IMR-90 (cell line): ENCODE measurements around the gene KRT6B. TPM values are rescaled to one million over a fixed set of nuclear protein-coding genes. Genes with fewer than 3 reads are reported as not detected.

ENCODE experiments used
- ATAC-seq: fragments of 200-7000 bp; cut with Tn5 transposase; 2 replicates; pipeline ENCODE4 v1.9.1; 2020; ENCODE audit warnings: low read depth, mild to moderate bottlenecking, moderate library complexity
- BruUV-seq: library from RNA; stranded (reverse); fragments of 400-500 nt; replicated peaks from 2 replicates; lab custom pipeline; 2021; lab: Mats Ljungman, UMichigan
- CTCF ChIA-PET: fragments of 300-600 bp; formaldehyde crosslinking; extraction: SDS; loops from one replicate; lab custom pipeline; 2021; ENCODE audit warnings: antibody characterized with exemption; lab: Yijun Ruan, JAX
- POLR2A ChIA-PET: fragments of 300-600 bp; sonication (Branson Sonifier 250); formaldehyde crosslinking; loops from one replicate; lab custom pipeline; 2022; ENCODE audit warnings: antibody characterized with exemption; ENCODE audit not compliant: unreplicated experiment; lab: Charles Lee
- DNase-seq: peaks from one replicate; pipeline ENCODE4 v3.0.0; 2013
- H2AFZ ChIP-seq: replicated peaks from 2 replicates; pipeline ENCODE3; 2013; ENCODE audit warnings: low read length, mild to moderate bottlenecking; ENCODE audit not compliant: poor library complexity
- H2AK5ac ChIP-seq: 2 replicates; pipeline ENCODE4 v1.6.1; 2013; ENCODE audit warnings: low read depth, low read length, inconsistent platforms
- H2AK9ac ChIP-seq: replicated peaks from 2 replicates; pipeline ENCODE3; 2013; ENCODE audit warnings: mild to moderate bottlenecking, low read depth, low read length, moderate library complexity; ENCODE audit not compliant: poor library complexity
- H2BK120ac ChIP-seq: 2 replicates; pipeline ENCODE4 v1.6.1; 2013; ENCODE audit warnings: low read depth, low read length, inconsistent platforms
- H2BK15ac ChIP-seq: 3 replicates; pipeline ENCODE4 v1.6.1; 2013; ENCODE audit warnings: low read depth, low read length, inconsistent platforms
- H2BK20ac ChIP-seq: 2 replicates; pipeline ENCODE4 v1.6.1; 2013; ENCODE audit warnings: low read depth, mild to moderate bottlenecking, inconsistent platforms, low read length, moderate library complexity
- H2BK5ac ChIP-seq: 2 replicates; pipeline ENCODE4 v1.6.1; 2013; ENCODE audit warnings: mild to moderate bottlenecking, low read depth, low read length, inconsistent platforms; ENCODE audit not compliant: poor library complexity, severe bottlenecking
- H3K14ac ChIP-seq: replicated peaks from 2 replicates; pipeline ENCODE4 v1.6.1; 2013; ENCODE audit warnings: low read depth, low read length, inconsistent platforms
- H3K18ac ChIP-seq: 2 replicates; pipeline ENCODE4 v1.6.1; 2013; ENCODE audit warnings: low read depth, low read length, control low read depth
- H3K23ac ChIP-seq: 2 replicates; pipeline ENCODE4 v1.6.1; 2013; ENCODE audit warnings: low read depth, low read length, inconsistent platforms
- H3K27ac ChIP-seq: 2 replicates; pipeline ENCODE4 v1.5.1; 2013; ENCODE audit warnings: mild to moderate bottlenecking, control low read depth, low read length; ENCODE audit not compliant: insufficient read depth
- H3K27me3 ChIP-seq: 2 replicates; pipeline ENCODE4 v1.6.1; 2013; ENCODE audit warnings: low read length; ENCODE audit not compliant: control insufficient read depth, insufficient read depth
- H3K36me3 ChIP-seq: 2 replicates; pipeline ENCODE4 v1.6.1; 2013; ENCODE audit warnings: low read length, mixed read lengths; ENCODE audit not compliant: control insufficient read depth, insufficient read depth
- H3K4ac ChIP-seq: 2 replicates; pipeline ENCODE4 v1.6.1; 2013; ENCODE audit warnings: low read depth, low read length, inconsistent platforms
- H3K4me1 ChIP-seq: 2 replicates; pipeline ENCODE4 v1.6.1; 2013; ENCODE audit warnings: low read length, mixed read lengths; ENCODE audit not compliant: control insufficient read depth, insufficient read depth
- H3K4me2 ChIP-seq: 2 replicates; pipeline ENCODE4 v1.6.1; 2013; ENCODE audit warnings: low read depth, mild to moderate bottlenecking, control low read depth, low read length, moderate library complexity
- H3K4me3 ChIP-seq: 2 replicates; pipeline ENCODE4 v1.5.1; 2013; ENCODE audit warnings: low read depth, mild to moderate bottlenecking, control low read depth, low read length, moderate library complexity; ENCODE audit not compliant: insufficient read depth
- H3K56ac ChIP-seq: 2 replicates; pipeline ENCODE4 v1.6.1; 2013; ENCODE audit warnings: low read length, inconsistent platforms; ENCODE audit not compliant: insufficient read depth; ENCODE audit errors: extremely low read depth
- H3K79me1 ChIP-seq, 2 experiments: 2 replicates each; pipeline ENCODE4 v1.6.1; 2013; ENCODE audit warnings: low read length in 2 of 2, inconsistent platforms in 1 of 2, low read depth in 1 of 2
- H3K9ac ChIP-seq: 2 replicates; pipeline ENCODE4 v1.6.1; 2013; ENCODE audit warnings: low read depth, low read length, control low read depth
- H3K9me1 ChIP-seq: 2 replicates; pipeline ENCODE4 v1.6.1; 2013; ENCODE audit warnings: low read length, inconsistent platforms; ENCODE audit not compliant: insufficient read depth
- H3K9me3 ChIP-seq: 2 replicates; pipeline ENCODE4 v1.6.1; 2013; ENCODE audit warnings: low read length; ENCODE audit not compliant: control insufficient read depth, insufficient read depth
- H4K20me1 ChIP-seq: 2 replicates; pipeline ENCODE4 v1.6.1; 2013; ENCODE audit warnings: low read length, inconsistent platforms; ENCODE audit not compliant: insufficient read depth
- H4K5ac ChIP-seq: 2 replicates; pipeline ENCODE4 v1.6.1; 2013; ENCODE audit warnings: mild to moderate bottlenecking, low read depth, low read length, control low read depth
- H4K8ac ChIP-seq, 2 experiments: 2 replicates each; pipeline ENCODE4 v1.6.1; 2013; ENCODE audit warnings: low read depth in 2 of 2, low read length in 2 of 2, control low read depth in 1 of 2, inconsistent platforms in 1 of 2
- H4K91ac ChIP-seq: 2 replicates; pipeline ENCODE4 v1.6.1; 2013; ENCODE audit warnings: low read depth, low read length, inconsistent platforms; ENCODE audit not compliant: insufficient read depth
- CEBPB ChIP-seq: IDR thresholded peaks from 2 replicates; pipeline ENCODE4 v1.6.1; 2012; ENCODE audit warnings: low read depth, low read length, improper control_type of control experiment
- ELK1 ChIP-seq: fragments of 150-350 bp; IDR thresholded peaks from 2 replicates; pipeline ENCODE4 v1.6.1; 2016; ENCODE audit warnings: low read depth, mild to moderate bottlenecking, low read length, moderate library complexity, borderline replicate concordance
- MAFK ChIP-seq: IDR thresholded peaks from 2 replicates; pipeline ENCODE4 v1.6.1; 2012; ENCODE audit warnings: low read depth, low read length, improper control_type of control experiment
- POLR2A ChIP-seq: IDR thresholded peaks from 2 replicates; pipeline ENCODE4 v1.6.1; 2012; ENCODE audit warnings: mild to moderate bottlenecking, low read depth, low read length
- RCOR1 ChIP-seq: IDR thresholded peaks from 2 replicates; pipeline ENCODE4 v1.6.1; 2012; ENCODE audit warnings: mild to moderate bottlenecking, low read length, improper control_type of control experiment; ENCODE audit not compliant: insufficient replicate concordance
- SMC3 ChIP-seq: fragments of 150-350 bp; IDR thresholded peaks from 2 replicates; pipeline ENCODE4 v1.6.1; 2016; ENCODE audit warnings: low read depth, mild to moderate bottlenecking, antibody characterized with exemption, low read length, moderate library complexity
- WGBS, 2 experiments: methylation state at CpG; one replicate each; pipeline versions ENCODE4 v1.1.5 to v1.1.7; 2013; ENCODE audit warnings: missing lambda C conversion rate in 2 of 2; ENCODE audit not compliant: insufficient read length in 1 of 2; ENCODE audit errors: extremely low coverage in 2 of 2; 5-methylcytosine and 5-hydroxymethylcytosine counted together
- dilution Hi-C: fragments of 300-500 bp; cut with HindIII; formaldehyde crosslinking; loops from one replicate; pipeline ENCODE4 v1.14.3; 2018; ENCODE audit warnings: low sequenced_read_pairs; ENCODE audit not compliant: unreplicated experiment
- in situ Hi-C: fragments of 300-500 bp; cut with MboI; formaldehyde crosslinking; loops from 3 replicates; pipeline ENCODE4 v1.14.3; 2019; ENCODE audit warnings: low sequenced_read_pairs, inconsistent platforms, mixed read lengths
- intact Hi-C: fragments of 100-400 bp; cut with micrococcal nuclease; formaldehyde crosslinking; loops from 2 replicates; pipeline ENCODE4 v1.10.0; 2022
- polyA plus RNA-seq, 3 experiments: library from polyadenylated mRNA; depleted of rRNA; stranded (reverse); fragments of >200 nt; gene quantifications; 2 replicates each; pipeline ENCODE4 v1.2.3, GENCODE V29; 2012; ENCODE audit warnings: low replicate concordance in 1 of 3
- total RNA-seq: library from RNA; depleted of rRNA; stranded (reverse); fragments of >200 nt; gene quantifications from 2 replicates; pipeline ENCODE4 v1.2.3, GENCODE V29; 2012; rRNA removed
- TF ChIP-seq, protein P1 (sequence below): conservative IDR thresholded peaks from 2 replicates; pipeline ENCODE4 v1.5.1; 2012; ENCODE audit warnings: mild to moderate bottlenecking, low read depth, low read length, improper control_type of control experiment

KRT6B gene
- total and polyA plus RNA-seq, 2 of the 4 experiments (the other 2 are of a cell fraction) = not detected

DNA sequence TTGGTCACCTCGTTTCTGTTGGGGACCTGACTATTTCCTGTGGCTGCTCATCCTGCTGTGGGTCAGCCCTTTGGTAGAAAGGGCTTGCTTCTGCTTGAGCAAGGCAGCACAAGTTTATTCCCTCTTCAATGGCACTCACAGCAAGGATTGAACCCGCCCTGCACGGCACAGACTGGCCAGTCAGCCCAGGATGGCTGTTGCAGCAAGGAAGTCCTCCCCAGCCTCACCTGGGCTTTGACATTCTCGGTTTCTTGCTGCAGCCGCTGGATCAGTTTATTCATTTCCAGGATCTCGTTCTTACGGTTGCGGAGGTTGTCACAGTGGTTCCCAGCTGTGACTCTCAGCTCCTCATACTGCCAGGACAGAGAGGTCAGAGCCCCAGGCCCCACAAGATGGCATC lies 55.3 kb downstream of the KRT6B start:
- intact Hi-C loops (no loop called here), dilution Hi-C loops (no loop called here), in situ Hi-C loops (no loop called here)
- Histone ChIP-seq H3K56ac (no peak overlapping the region), H3K27ac (no peak overlapping the region), H3K18ac (no peak overlapping the region), H2AK9ac (no peak overlapping the region), H3K4me1 (no peaks in the 10 kb centered on the region), H3K9me1 (no peaks in the 10 kb centered on the region), H2BK20ac (no peak overlapping the region), H3K4ac (no peak overlapping the region), H3K9ac (no peak overlapping the region), H3K4me2 (no peak overlapping the region), H2BK120ac (no peak overlapping the region), H2AK5ac (no peak overlapping the region), H3K9me3 (no peaks in the 10 kb centered on the region), H3K23ac (no peak overlapping the region), H4K5ac (no peak overlapping the region), H2BK15ac (no peak overlapping the region), H4K91ac (no peak overlapping the region), H4K8ac (no peak overlapping the region), H2BK5ac (no peak overlapping the region), H2AFZ (no peak overlapping the region), H3K36me3 (no peaks in the 10 kb centered on the region), H3K79me1 (no peaks in the 10 kb centered on the region), H3K14ac (no peak overlapping the region), H4K20me1 (no peaks in the 10 kb centered on the region), H3K4me3 (no peak overlapping the region), H3K27me3 (peaks cover 43% of the 10 kb centered on the region)
- WGBS, 2 experiments = 0% methylated on average over 1 of the region's 8 CpGs; no CpG with 5 or more reads in 1 of the 2 experiments
- BruUV-seq = no TSS peak
- ChIA-PET CTCF (no interaction called here), POLR2A (no interaction called here)
- ATAC-seq = no peak
- DNase-seq = no peak
- TF ChIP-seq, protein P1, sequence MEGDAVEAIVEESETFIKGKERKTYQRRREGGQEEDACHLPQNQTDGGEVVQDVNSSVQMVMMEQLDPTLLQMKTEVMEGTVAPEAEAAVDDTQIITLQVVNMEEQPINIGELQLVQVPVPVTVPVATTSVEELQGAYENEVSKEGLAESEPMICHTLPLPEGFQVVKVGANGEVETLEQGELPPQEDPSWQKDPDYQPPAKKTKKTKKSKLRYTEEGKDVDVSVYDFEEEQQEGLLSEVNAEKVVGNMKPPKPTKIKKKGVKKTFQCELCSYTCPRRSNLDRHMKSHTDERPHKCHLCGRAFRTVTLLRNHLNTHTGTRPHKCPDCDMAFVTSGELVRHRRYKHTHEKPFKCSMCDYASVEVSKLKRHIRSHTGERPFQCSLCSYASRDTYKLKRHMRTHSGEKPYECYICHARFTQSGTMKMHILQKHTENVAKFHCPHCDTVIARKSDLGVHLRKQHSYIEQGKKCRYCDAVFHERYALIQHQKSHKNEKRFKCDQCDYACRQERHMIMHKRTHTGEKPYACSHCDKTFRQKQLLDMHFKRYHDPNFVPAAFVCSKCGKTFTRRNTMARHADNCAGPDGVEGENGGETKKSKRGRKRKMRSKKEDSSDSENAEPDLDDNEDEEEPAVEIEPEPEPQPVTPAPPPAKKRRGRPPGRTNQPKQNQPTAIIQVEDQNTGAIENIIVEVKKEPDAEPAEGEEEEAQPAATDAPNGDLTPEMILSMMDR = no peak
- TF ChIP-seq RCOR1 = no peak
- no peak for TF ChIP-seq MAFK
- TF ChIP-seq CEBPB = no peak
- no peak for TF ChIP-seq SMC3
- no peak for TF ChIP-seq POLR2A
- TF ChIP-seq ELK1 = no peak

Other genes starting within 250 kb of the KRT6B start
- 0.54 and 1.4 TPM in 2 replicates for gene KRT7, start 218.9 kb downstream of the KRT6B start, total RNA-seq
- 1.4 and 1.7 TPM in 2 replicates for gene KRT7, start 218.9 kb downstream of the KRT6B start, polyA plus RNA-seq (2012; rRNA removed)
- gene KRT86, start 177.5 kb downstream of the KRT6B start, total RNA-seq = not detected in 2 replicates
- gene KRT86, start 177.5 kb downstream of the KRT6B start, polyA plus RNA-seq (2012; rRNA removed) = 0.06 TPM in 1 of 2 replicates, not detected in the other
- under 0.01 TPM in 2 replicates for gene KRT81, start 160.6 kb downstream of the KRT6B start, total RNA-seq
- 0.05 and 0.29 TPM in 2 replicates for gene KRT81, start 160.6 kb downstream of the KRT6B start, polyA plus RNA-seq (2012; rRNA removed)
- not detected in 2 replicates for gene KRT83, start 130.7 kb downstream of the KRT6B start, total RNA-seq
- gene KRT83, start 130.7 kb downstream of the KRT6B start, polyA plus RNA-seq (2012; rRNA removed) = not detected in 2 replicates
- gene KRT85, start 84.7 kb downstream of the KRT6B start, total RNA-seq = not detected in 2 replicates
- not detected in 2 replicates for gene KRT85, start 84.7 kb downstream of the KRT6B start, polyA plus RNA-seq (2012; rRNA removed)
- gene KRT84, start 66.5 kb downstream of the KRT6B start, total RNA-seq = not detected in 2 replicates
- not detected in 2 replicates for gene KRT84, start 66.5 kb downstream of the KRT6B start, polyA plus RNA-seq (2012; rRNA removed)
- gene KRT82, start 45.8 kb downstream of the KRT6B start, total RNA-seq = not detected in 2 replicates
- not detected in 2 replicates for gene KRT82, start 45.8 kb downstream of the KRT6B start, polyA plus RNA-seq (2012; rRNA removed)
- not detected in 2 replicates for gene KRT75, start 17.8 kb downstream of the KRT6B start, total RNA-seq
- not detected in 2 replicates for gene KRT75, start 17.8 kb downstream of the KRT6B start, polyA plus RNA-seq (2012; rRNA removed)
- not detected in 2 replicates for gene KRT6C, start 21.7 kb upstream of the KRT6B start, total RNA-seq
- gene KRT6C, start 21.7 kb upstream of the KRT6B start, polyA plus RNA-seq (2012; rRNA removed) = not detected in 2 replicates
- gene KRT6A, start 41.1 kb upstream of the KRT6B start, total RNA-seq = not detected in 2 replicates
- gene KRT6A, start 41.1 kb upstream of the KRT6B start, polyA plus RNA-seq (2012; rRNA removed) = not detected in 2 replicates
- not detected in 2 replicates for gene KRT5, start 68.2 kb upstream of the KRT6B start, total RNA-seq
- not detected in 2 replicates for gene KRT5, start 68.2 kb upstream of the KRT6B start, polyA plus RNA-seq (2012; rRNA removed)
- gene KRT71, start 101.0 kb upstream of the KRT6B start, total RNA-seq = not detected in 2 replicates
- gene KRT71, start 101.0 kb upstream of the KRT6B start, polyA plus RNA-seq (2012; rRNA removed) = not detected in 2 replicates
- not detected in 2 replicates for gene KRT74, start 121.7 kb upstream of the KRT6B start, total RNA-seq
- not detected in 2 replicates for gene KRT74, start 121.7 kb upstream of the KRT6B start, polyA plus RNA-seq (2012; rRNA removed)
- not detected in 2 replicates for gene KRT72, start 149.3 kb upstream of the KRT6B start, total RNA-seq
- gene KRT72, start 149.3 kb upstream of the KRT6B start, polyA plus RNA-seq (2012; rRNA removed) = not detected in 2 replicates
- gene KRT73, start 166.4 kb upstream of the KRT6B start, total RNA-seq = not detected in 2 replicates
- gene KRT73, start 166.4 kb upstream of the KRT6B start, polyA plus RNA-seq (2012; rRNA removed) = not detected in 2 replicates
- not detected in 2 replicates for gene KRT2, start 200.1 kb upstream of the KRT6B start, total RNA-seq
- not detected in 2 replicates for gene KRT2, start 200.1 kb upstream of the KRT6B start, polyA plus RNA-seq (2012; rRNA removed)
- not detected in 2 replicates for gene KRT1, start 228.3 kb upstream of the KRT6B start, total RNA-seq
- not detected in 2 replicates for gene KRT1, start 228.3 kb upstream of the KRT6B start, polyA plus RNA-seq (2012; rRNA removed)